ENCODE measurements around the gene CASP2.

The CASP2 gene

GRCh38 chr7:143351060-143351459, 62.9 kb downstream of the CASP2 start:
- no peak overlapping the region for H2AFZ ChIP-seq (ENCODE audit: low read length)
- H3K4me2 ChIP-seq (ENCODE audit: low read length) = no peak overlapping the region
- TF ChIP-seq CTCF (IDR thresholded peaks at IDR 0.05; ENCODE audit: low read length) (no peak), EZH2 (IDR thresholded peaks at IDR 0.05; ENCODE audit: borderline replicate concordance, low read length) (no peak)
- H3K4me1 ChIP-seq (ENCODE audit: insufficient read depth, low read length, severe bottlenecking) = no peaks in the 10 kb centered on the region
- H3F3A ChIP-seq (ENCODE audit: insufficient read depth, low read length) = no peaks in the 10 kb centered on the region
- H3K27me3 ChIP-seq (ENCODE audit: insufficient read depth, low read length) = 0 out of 2 replicates have a peak, but pooled peaks cover 18% of the 10 kb centered on the region
- no peak overlapping the region for H3K4me3 ChIP-seq (ENCODE audit: low read depth, low read length, poor library complexity, severe bottlenecking)
- H3K9me2 ChIP-seq (ENCODE audit: low read depth, low read length) = no peaks in the 10 kb centered on the region
- no peak overlapping the region for H3K27ac ChIP-seq (ENCODE audit: low read depth, low read length, poor library complexity, severe bottlenecking)
- no peaks in the 10 kb centered on the region for H3K36me3 ChIP-seq (ENCODE audit: insufficient read depth, low read length)
- no peaks in the 10 kb centered on the region for H3K9me3 ChIP-seq (ENCODE audit: low read length)
- H3K79me2 ChIP-seq (ENCODE audit: insufficient read depth, low read length) = no peaks in the 10 kb centered on the region
- no peak overlapping the region for H3K9ac ChIP-seq (ENCODE audit: low read length)
- H4K20me1 ChIP-seq (ENCODE audit: insufficient read depth, low read length) = no peaks in the 10 kb centered on the region

- Histone ChIP-seq H3K4me3 (ENCODE audit: low read depth, low read length, poor library complexity, severe bottlenecking) (no peak overlapping the region), H4K20me1 (ENCODE audit: insufficient read depth, low read length) (no peaks in the 10 kb centered on the region), H3F3A (ENCODE audit: insufficient read depth, low read length) (no peaks in the 10 kb centered on the region), H3K27me3 (ENCODE audit: insufficient read depth, low read length) (0 out of 2 replicates have a peak, but pooled peaks cover 18% of the 10 kb centered on the region), H3K9me2 (ENCODE audit: low read depth, low read length) (no peaks in the 10 kb centered on the region), H3K4me2 (ENCODE audit: low read length) (no peak overlapping the region), H3K79me2 (ENCODE audit: insufficient read depth, low read length) (no peaks in the 10 kb centered on the region), H2AFZ (ENCODE audit: low read length) (no peak overlapping the region), H3K27ac (ENCODE audit: low read depth, low read length, poor library complexity, severe bottlenecking) (no peak overlapping the region), H3K9me3 (ENCODE audit: low read length) (no peaks in the 10 kb centered on the region), H3K9ac (ENCODE audit: low read length) (no peak overlapping the region), H3K36me3 (ENCODE audit: insufficient read depth, low read length) (no peaks in the 10 kb centered on the region), H3K4me1 (ENCODE audit: insufficient read depth, low read length, severe bottlenecking) (no peaks in the 10 kb centered on the region)
- no peak for TF ChIP-seq CTCF (IDR thresholded peaks at IDR 0.05; ENCODE audit: low read length)
- TF ChIP-seq EZH2 (IDR thresholded peaks at IDR 0.05; ENCODE audit: borderline replicate concordance, low read length) = no peak
Observed at GRCh38 chr7:143351574-143351973, 63.4 kb downstream of the CASP2 start.

- TF ChIP-seq EZH2 (IDR thresholded peaks at IDR 0.05; ENCODE audit: borderline replicate concordance, low read length) = no peak
- TF ChIP-seq CTCF (IDR thresholded peaks at IDR 0.05; ENCODE audit: low read length) = no peak
- 0 out of 2 replicates have a peak, but pooled peaks cover 18% of the 10 kb centered on the region for H3K27me3 ChIP-seq (ENCODE audit: insufficient read depth, low read length)
- H3K4me2 ChIP-seq (ENCODE audit: low read length) = no peak overlapping the region
- no peaks in the 10 kb centered on the region for H3K4me1 ChIP-seq (ENCODE audit: insufficient read depth, low read length, severe bottlenecking)
- H2AFZ ChIP-seq (ENCODE audit: low read length) = no peak overlapping the region
- no peak overlapping the region for H3K9ac ChIP-seq (ENCODE audit: low read length)
- no peaks in the 10 kb centered on the region for H3K9me2 ChIP-seq (ENCODE audit: low read depth, low read length)
- no peaks in the 10 kb centered on the region for H3K36me3 ChIP-seq (ENCODE audit: insufficient read depth, low read length)
- no peaks in the 10 kb centered on the region for H4K20me1 ChIP-seq (ENCODE audit: insufficient read depth, low read length)
- no peak overlapping the region for H3K27ac ChIP-seq (ENCODE audit: low read depth, low read length, poor library complexity, severe bottlenecking)
- no peaks in the 10 kb centered on the region for H3F3A ChIP-seq (ENCODE audit: insufficient read depth, low read length)
- no peak overlapping the region for H3K4me3 ChIP-seq (ENCODE audit: low read depth, low read length, poor library complexity, severe bottlenecking)
- no peaks in the 10 kb centered on the region for H3K9me3 ChIP-seq (ENCODE audit: low read length)
- no peaks in the 10 kb centered on the region for H3K79me2 ChIP-seq (ENCODE audit: insufficient read depth, low read length)
Observed at GRCh38 chr7:143352531-143353002, 64.4 kb downstream of the CASP2 start.
